ENCODE measurements around the gene C12orf60.

C12orf60 gene

DNA sequence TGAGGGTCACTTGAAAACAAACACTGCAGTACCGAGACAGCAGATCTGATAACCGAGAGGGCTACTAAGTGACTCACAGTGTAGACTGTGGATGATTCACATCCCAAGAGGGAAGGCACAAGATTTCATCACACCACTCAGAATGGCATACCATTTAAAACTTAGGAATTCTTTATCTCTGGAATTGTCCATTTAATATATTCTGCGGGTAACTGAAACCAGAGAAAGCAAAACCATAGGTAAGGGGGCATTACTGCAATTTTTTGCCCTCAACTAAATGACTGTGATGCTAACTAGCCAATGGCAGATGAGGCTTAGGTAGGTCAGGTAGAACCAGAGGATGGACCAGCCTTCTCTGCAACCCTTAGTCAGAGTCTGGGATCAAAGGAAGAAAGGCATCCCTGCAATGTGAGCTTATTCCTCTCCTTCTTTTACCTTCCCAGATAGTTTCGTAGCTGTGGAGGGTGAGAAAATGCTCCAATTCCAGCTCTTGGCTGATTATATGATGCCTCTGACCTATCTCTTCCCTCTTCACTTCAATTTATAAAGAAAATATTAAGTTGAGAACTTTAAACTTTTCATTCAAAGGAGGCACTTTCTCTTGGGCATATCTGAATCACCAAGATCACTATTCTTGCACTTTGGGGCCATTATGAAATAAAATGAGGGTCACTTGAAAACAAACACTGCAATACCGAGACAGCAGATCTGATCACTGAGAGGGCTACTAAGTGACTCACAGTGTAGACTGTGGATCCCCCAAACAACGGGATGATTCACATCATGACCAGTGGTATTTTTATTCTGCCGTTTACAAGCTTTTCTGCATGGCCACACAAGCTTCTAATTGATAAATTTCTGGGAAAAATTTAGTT, 33.1 kb downstream of the C12orf60 start:
- TF ChIP-seq TAF1 (IDR thresholded peaks at IDR 0.05; ENCODE audit: borderline replicate concordance, insufficient read depth, low read length) (no peak; the same call in 1 of the 2 replicates), SIN3A (IDR thresholded peaks at IDR 0.05; ENCODE audit: borderline replicate concordance, insufficient read depth, low read length) (peak; percentile 46; the same call in 1 of the 2 replicates)

DNA sequence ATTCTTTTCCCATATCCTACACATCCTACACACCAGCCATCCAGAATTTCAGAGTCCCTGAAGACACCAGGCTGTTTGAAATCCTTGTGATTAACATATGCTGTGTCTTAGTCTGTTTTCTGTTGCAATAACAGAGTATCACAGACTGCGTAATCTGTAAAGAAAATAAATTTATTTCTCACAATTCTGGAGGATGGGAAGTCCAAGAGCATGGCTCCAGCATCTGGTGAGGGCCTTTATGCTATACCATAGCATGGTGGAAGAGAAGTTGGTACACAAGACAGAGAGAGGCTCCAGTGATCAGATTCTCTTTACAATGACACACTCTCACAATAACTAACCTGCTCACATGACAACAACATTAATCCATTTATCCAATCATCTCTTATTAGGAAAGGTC, 35.8 kb downstream of the C12orf60 start:
- TF ChIP-seq POLR2AphosphoS5 (IDR thresholded peaks at IDR 0.05; ENCODE audit: low read depth, low read length) (no peak), SIN3A (IDR thresholded peaks at IDR 0.05; ENCODE audit: borderline replicate concordance, insufficient read depth, low read length) (no peak), FOXP2 (optimal IDR thresholded peaks at IDR 0.05; ENCODE audit: borderline replicate concordance, extremely low read depth, extremely low read length, insufficient read depth) (no peak)
- TF ChIP-seq, protein P1, sequence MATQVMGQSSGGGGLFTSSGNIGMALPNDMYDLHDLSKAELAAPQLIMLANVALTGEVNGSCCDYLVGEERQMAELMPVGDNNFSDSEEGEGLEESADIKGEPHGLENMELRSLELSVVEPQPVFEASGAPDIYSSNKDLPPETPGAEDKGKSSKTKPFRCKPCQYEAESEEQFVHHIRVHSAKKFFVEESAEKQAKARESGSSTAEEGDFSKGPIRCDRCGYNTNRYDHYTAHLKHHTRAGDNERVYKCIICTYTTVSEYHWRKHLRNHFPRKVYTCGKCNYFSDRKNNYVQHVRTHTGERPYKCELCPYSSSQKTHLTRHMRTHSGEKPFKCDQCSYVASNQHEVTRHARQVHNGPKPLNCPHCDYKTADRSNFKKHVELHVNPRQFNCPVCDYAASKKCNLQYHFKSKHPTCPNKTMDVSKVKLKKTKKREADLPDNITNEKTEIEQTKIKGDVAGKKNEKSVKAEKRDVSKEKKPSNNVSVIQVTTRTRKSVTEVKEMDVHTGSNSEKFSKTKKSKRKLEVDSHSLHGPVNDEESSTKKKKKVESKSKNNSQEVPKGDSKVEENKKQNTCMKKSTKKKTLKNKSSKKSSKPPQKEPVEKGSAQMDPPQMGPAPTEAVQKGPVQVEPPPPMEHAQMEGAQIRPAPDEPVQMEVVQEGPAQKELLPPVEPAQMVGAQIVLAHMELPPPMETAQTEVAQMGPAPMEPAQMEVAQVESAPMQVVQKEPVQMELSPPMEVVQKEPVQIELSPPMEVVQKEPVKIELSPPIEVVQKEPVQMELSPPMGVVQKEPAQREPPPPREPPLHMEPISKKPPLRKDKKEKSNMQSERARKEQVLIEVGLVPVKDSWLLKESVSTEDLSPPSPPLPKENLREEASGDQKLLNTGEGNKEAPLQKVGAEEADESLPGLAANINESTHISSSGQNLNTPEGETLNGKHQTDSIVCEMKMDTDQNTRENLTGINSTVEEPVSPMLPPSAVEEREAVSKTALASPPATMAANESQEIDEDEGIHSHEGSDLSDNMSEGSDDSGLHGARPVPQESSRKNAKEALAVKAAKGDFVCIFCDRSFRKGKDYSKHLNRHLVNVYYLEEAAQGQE (IDR thresholded peaks at IDR 0.05; ENCODE audit: insufficient read depth in 1 of 2, low read depth in 2 of 2, low read length in 2 of 2) = no peak

DNA sequence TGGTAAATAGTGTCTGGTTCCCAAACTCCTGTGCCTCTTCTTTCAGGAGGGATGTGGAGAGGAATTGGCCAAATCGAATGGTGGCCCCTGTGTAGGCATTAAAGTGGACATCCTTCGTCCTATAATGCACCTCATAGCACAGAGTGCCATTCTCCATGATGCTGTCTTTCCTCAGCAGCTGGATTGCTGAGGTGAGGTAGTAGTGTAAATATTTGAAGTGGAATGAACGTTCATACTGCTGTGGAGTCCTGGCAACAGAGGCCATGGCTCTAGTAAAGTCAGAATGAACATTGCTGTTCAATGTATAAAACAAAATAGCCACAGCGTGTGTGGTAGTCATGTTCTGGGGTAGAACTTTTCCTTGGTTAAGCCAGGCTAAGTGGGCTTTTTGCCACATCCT, 37.1 kb downstream of the C12orf60 start:
- TF ChIP-seq FOXP2 (optimal IDR thresholded peaks at IDR 0.05; ENCODE audit: borderline replicate concordance, extremely low read depth, extremely low read length, insufficient read depth) (no peak), TAF1 (IDR thresholded peaks at IDR 0.05; ENCODE audit: borderline replicate concordance, insufficient read depth, low read length) (no peak), SIN3A (IDR thresholded peaks at IDR 0.05; ENCODE audit: borderline replicate concordance, insufficient read depth, low read length) (no peak), POLR2AphosphoS5 (IDR thresholded peaks at IDR 0.05; ENCODE audit: low read depth, low read length) (no peak)
- TF ChIP-seq, protein P1 (IDR thresholded peaks at IDR 0.05; ENCODE audit: insufficient read depth in 1 of 2, low read depth in 2 of 2, low read length in 2 of 2) = no peak

DNA sequence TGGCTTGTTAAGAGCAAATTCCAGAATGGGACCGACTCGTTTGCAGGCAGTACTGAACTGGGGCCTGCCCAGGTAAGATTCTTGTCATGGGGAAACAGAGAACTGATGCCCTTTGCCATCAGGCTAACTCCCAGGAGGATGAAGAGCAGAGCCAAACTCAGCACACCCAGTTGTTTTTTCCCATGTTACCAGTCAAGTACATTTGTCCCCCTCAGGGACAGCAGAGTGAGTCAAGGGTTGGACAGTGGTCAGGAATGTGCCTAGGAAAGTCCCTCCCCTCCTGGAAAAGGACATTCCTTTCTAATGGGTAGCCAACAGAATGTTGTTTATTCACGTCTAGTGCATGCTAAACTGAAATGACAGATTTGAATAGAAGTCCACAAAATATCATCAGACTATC, 38.3 kb downstream of the C12orf60 start:
- no peak for TF ChIP-seq SIN3A (IDR thresholded peaks at IDR 0.05; ENCODE audit: borderline replicate concordance, insufficient read depth, low read length)
- TF ChIP-seq, protein P1 (IDR thresholded peaks at IDR 0.05; ENCODE audit: insufficient read depth in 1 of 2, low read depth in 2 of 2, low read length in 2 of 2) = no peak
- no peak for TF ChIP-seq POLR2AphosphoS5 (IDR thresholded peaks at IDR 0.05; ENCODE audit: low read depth, low read length)
- no peak for TF ChIP-seq TAF1 (IDR thresholded peaks at IDR 0.05; ENCODE audit: borderline replicate concordance, insufficient read depth, low read length)
- no peak for TF ChIP-seq FOXP2 (optimal IDR thresholded peaks at IDR 0.05; ENCODE audit: borderline replicate concordance, extremely low read depth, extremely low read length, insufficient read depth)

DNA sequence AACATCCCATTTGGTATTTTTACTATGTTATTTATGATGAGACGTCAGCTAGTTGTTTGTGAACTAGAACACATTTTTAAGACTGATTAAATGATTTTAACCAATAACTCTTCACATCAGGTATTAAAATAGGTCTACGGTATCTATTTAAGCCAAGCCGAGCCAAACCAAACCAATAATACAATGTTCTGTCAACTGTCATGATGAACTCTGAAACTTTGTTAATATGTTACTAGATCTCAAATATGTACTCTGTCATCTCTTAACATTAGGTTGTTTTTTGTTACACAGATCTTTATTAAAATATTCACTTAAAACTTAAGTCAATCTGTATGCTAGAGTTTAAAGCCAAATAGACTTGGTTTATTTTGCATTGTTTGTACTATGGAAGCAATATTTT, 38.8 kb downstream of the C12orf60 start:
- TF ChIP-seq SIN3A (IDR thresholded peaks at IDR 0.05; ENCODE audit: borderline replicate concordance, insufficient read depth, low read length) = no peak
- TF ChIP-seq FOXP2 (optimal IDR thresholded peaks at IDR 0.05; ENCODE audit: borderline replicate concordance, extremely low read depth, extremely low read length, insufficient read depth) = no peak
- no peak for TF ChIP-seq POLR2AphosphoS5 (IDR thresholded peaks at IDR 0.05; ENCODE audit: low read depth, low read length)
- TF ChIP-seq, protein P1 (IDR thresholded peaks at IDR 0.05; ENCODE audit: insufficient read depth in 1 of 2, low read depth in 2 of 2, low read length in 2 of 2) = no peak
- TF ChIP-seq TAF1 (IDR thresholded peaks at IDR 0.05; ENCODE audit: borderline replicate concordance, insufficient read depth, low read length) = no peak

Data from PFSK-1 (cell line).